WTC11 (cell line): ENCODE measurements around the gene BRMS1. TPM values are rescaled to one million over a fixed set of nuclear protein-coding genes. Genes with fewer than 3 reads are reported as not detected.

ENCODE experiments used
- ATAC-seq: fragments of 200-7000 bp; cut with Tn5 transposase; 2 replicates; pipeline ENCODE4 v1.10.0; 2021; ENCODE audit warnings: mild to moderate bottlenecking, moderate library complexity
- CTCF ChIA-PET: fragments of 300-600 bp; sonication (Branson Sonifier 250); formaldehyde crosslinking; loops from one replicate; lab custom pipeline; 2021; ENCODE audit warnings: antibody characterized with exemption; lab: Charles Lee
- POLR2A ChIA-PET: fragments of 350-600 bp; sonication (Branson Sonifier 250); formaldehyde crosslinking; loops from one replicate; lab custom pipeline; 2021; ENCODE audit warnings: antibody characterized with exemption; lab: Charles Lee
- DNase-seq: peaks from one replicate; pipeline ENCODE4 v3.0.0; 2021; ENCODE audit warnings: low spot score
- H3K27ac Mint-ChIP-seq: 2 replicates; pipeline ENCODE4 v1.8.0; 2021; ENCODE audit warnings: mixed read lengths
- H3K27me3 Mint-ChIP-seq: 2 replicates; pipeline ENCODE4 v1.8.0; 2021; ENCODE audit warnings: low read depth, mild to moderate bottlenecking, moderate library complexity, mixed read lengths
- H3K36me3 Mint-ChIP-seq: 2 replicates; pipeline ENCODE4 v1.8.0; 2021; ENCODE audit warnings: mixed read lengths
- H3K4me1 Mint-ChIP-seq: 2 replicates; pipeline ENCODE4 v1.8.0; 2022; ENCODE audit warnings: mixed read lengths
- H3K4me3 Mint-ChIP-seq: 2 replicates; pipeline ENCODE4 v1.8.0; 2021; ENCODE audit warnings: mild to moderate bottlenecking, moderate library complexity, mixed read lengths
- H3K9me3 Mint-ChIP-seq: 2 replicates; pipeline ENCODE4 v1.8.0; 2021; ENCODE audit warnings: mixed read lengths
- ARID4B ChIP-seq: sonication (generic); formaldehyde crosslinking; IDR thresholded peaks from 2 replicates; pipeline ENCODE4 v1.8.0; 2023; ENCODE audit warnings: missing genetic modification reagents, mild to moderate bottlenecking, borderline replicate concordance
- ATF3 ChIP-seq: sonication (generic); formaldehyde crosslinking; conservative IDR thresholded peaks from 2 replicates; pipeline ENCODE4 v1.8.1; 2022; ENCODE audit warnings: mild to moderate bottlenecking, missing genetic modification reagents
- FOXK1 ChIP-seq: sonication (generic); formaldehyde crosslinking; IDR thresholded peaks from 2 replicates; pipeline ENCODE4 v1.8.0; 2022; ENCODE audit warnings: mild to moderate bottlenecking, moderate library complexity, missing genetic modification reagents
- FOXP1 ChIP-seq: sonication (generic); formaldehyde crosslinking; IDR thresholded peaks from 2 replicates; pipeline ENCODE4 v1.8.0; 2022; ENCODE audit warnings: missing genetic modification reagents, mild to moderate bottlenecking, moderate library complexity, borderline replicate concordance
- GABPB1 ChIP-seq: sonication (generic); formaldehyde crosslinking; IDR thresholded peaks from 2 replicates; pipeline ENCODE4 v1.8.1; 2023; ENCODE audit warnings: mild to moderate bottlenecking, missing genetic modification reagents
- HMGA2 ChIP-seq: fragments of 250-450 bp; sonication (Bioruptor Pico); IDR thresholded peaks from 2 replicates; pipeline ENCODE4 v1.4.0; 2021; ENCODE audit warnings: mild to moderate bottlenecking, moderate library complexity
- MYBL2 ChIP-seq: sonication (generic); formaldehyde crosslinking; IDR thresholded peaks from 2 replicates; pipeline ENCODE4 v1.8.1; 2023; ENCODE audit warnings: mild to moderate bottlenecking, moderate library complexity, missing genetic modification reagents
- NFE2L1 ChIP-seq: sonication (generic); formaldehyde crosslinking; IDR thresholded peaks from 2 replicates; pipeline ENCODE4 v1.8.1; 2023; ENCODE audit warnings: missing genetic modification reagents
- SP1 ChIP-seq: sonication (generic); formaldehyde crosslinking; conservative IDR thresholded peaks from 2 replicates; pipeline ENCODE4 v1.8.1; 2022; ENCODE audit warnings: missing genetic modification reagents
- TEAD1 ChIP-seq: sonication (generic); formaldehyde crosslinking; IDR thresholded peaks from 2 replicates; pipeline ENCODE4 v1.8.0; 2022; ENCODE audit warnings: mild to moderate bottlenecking, missing genetic modification reagents
- USF1 ChIP-seq: sonication (generic); formaldehyde crosslinking; IDR thresholded peaks from 2 replicates; pipeline ENCODE4 v1.8.0; 2022; ENCODE audit warnings: mild to moderate bottlenecking, missing genetic modification reagents
- ZNF121 ChIP-seq: sonication (generic); formaldehyde crosslinking; IDR thresholded peaks from 2 replicates; pipeline ENCODE4 v1.8.0; 2023; ENCODE audit warnings: missing genetic modification reagents
- ZNF232 ChIP-seq: sonication (generic); formaldehyde crosslinking; IDR thresholded peaks from 2 replicates; pipeline ENCODE4 v1.8.0; 2022; ENCODE audit warnings: mild to moderate bottlenecking, missing genetic modification reagents
- total RNA-seq: library from RNA; stranded (reverse); gene quantifications from 3 replicates; pipeline ENCODE4 v1.2.3, GENCODE V29; 2021
- TF ChIP-seq, protein P1 (sequence below): sonication (generic); formaldehyde crosslinking; IDR thresholded peaks from 2 replicates; pipeline ENCODE4 v1.8.1; 2023; ENCODE audit warnings: mild to moderate bottlenecking, missing genetic modification reagents, moderate library complexity
- TF ChIP-seq, protein P2 (sequence below): sonication (generic); formaldehyde crosslinking; IDR thresholded peaks from 2 replicates; pipeline ENCODE4 v1.8.0; 2023; ENCODE audit warnings: mild to moderate bottlenecking, missing genetic modification reagents

Gene BRMS1
- total RNA-seq, 1 experiment from 2014 or later = 44.5 TPM

- ChIA-PET CTCF (interaction anchor here (0.7 to 5.8 kb wide), 40 partner anchors 9 to 607 kb away, joined by 3 to 319 read pairs (median 10); partner anchors contain the start of genes B4GAT1, BRMS1, DPP3 and FIBP), POLR2A (interaction anchor here (0.6 to 2.8 kb wide), 15 partner anchors 9 to 487 kb away, joined by 3 to 20 read pairs (median 6); partner anchors contain the start of genes BRMS1, NPAS4, RIN1 and SLC29A2)
- TF ChIP-seq FOXK1 (no peak), GABPB1 (CRISPR knock-in tag) (0 out of 2 replicates have a peak, but pooled peaks have one; percentile 17), ATF3 (CRISPR knock-in tag) (no peak), SP1 (CRISPR knock-in tag) (peak; percentile 55; the same call in 1 of the 2 replicates), NFE2L1 (CRISPR knock-in tag) (no peak), USF1 (CRISPR knock-in tag) (no peak), ZNF121 (0 out of 2 replicates have a peak, but pooled peaks have one; percentile 13)
- Mint-ChIP-seq H3K27ac (peak overlapping the region; percentile 96), H3K36me3 (peaks cover 2% of the 10 kb centered on the region; the same call in 1 of the 2 replicates), H3K27me3 (peaks cover 5% of the 10 kb centered on the region; the same call in 1 of the 2 replicates), H3K4me1 (peaks cover 25% of the 10 kb centered on the region), H3K9me3 (peaks cover under 1% of the 10 kb centered on the region), H3K4me3 (peak overlapping the region; percentile 87)
- DNase-seq (peak; percentile 78), ATAC-seq (peak; percentile 6)
Measured at GRCh38 chr11:66313321-66314185, 31.4 kb downstream of the BRMS1 start.

- DNase-seq = peak; percentile 100
- Mint-ChIP-seq H3K27me3 (peaks cover 5% of the 10 kb centered on the region; the same call in 1 of the 2 replicates), H3K4me3 (peak overlapping the region; percentile 87), H3K36me3 (no peaks in the 10 kb centered on the region), H3K4me1 (peaks cover 18% of the 10 kb centered on the region), H3K27ac (peak overlapping the region; percentile 99), H3K9me3 (no peaks in the 10 kb centered on the region)
- ChIA-PET POLR2A (interaction anchor here (0.5 to 2.8 kb wide), 20 partner anchors 9 to 170 kb away, joined by 3 to 20 read pairs (median 5); partner anchors contain the start of genes BRMS1, NPAS4, RIN1 and SLC29A2), CTCF (interaction anchor here (0.5 to 5.8 kb wide), 46 partner anchors 9 to 607 kb away, joined by 3 to 319 read pairs (median 8); partner anchors contain the start of genes B4GAT1, BRMS1, DPP3 and FIBP)
- ATAC-seq = peak; percentile 82
- TF ChIP-seq MYBL2 (CRISPR knock-in tag) (no peak), GABPB1 (CRISPR knock-in tag) (peak; percentile 13; the same call in 1 of the 2 replicates)
Measured at GRCh38 chr11:66312549-66313320, 32.2 kb downstream of the BRMS1 start.

DNA sequence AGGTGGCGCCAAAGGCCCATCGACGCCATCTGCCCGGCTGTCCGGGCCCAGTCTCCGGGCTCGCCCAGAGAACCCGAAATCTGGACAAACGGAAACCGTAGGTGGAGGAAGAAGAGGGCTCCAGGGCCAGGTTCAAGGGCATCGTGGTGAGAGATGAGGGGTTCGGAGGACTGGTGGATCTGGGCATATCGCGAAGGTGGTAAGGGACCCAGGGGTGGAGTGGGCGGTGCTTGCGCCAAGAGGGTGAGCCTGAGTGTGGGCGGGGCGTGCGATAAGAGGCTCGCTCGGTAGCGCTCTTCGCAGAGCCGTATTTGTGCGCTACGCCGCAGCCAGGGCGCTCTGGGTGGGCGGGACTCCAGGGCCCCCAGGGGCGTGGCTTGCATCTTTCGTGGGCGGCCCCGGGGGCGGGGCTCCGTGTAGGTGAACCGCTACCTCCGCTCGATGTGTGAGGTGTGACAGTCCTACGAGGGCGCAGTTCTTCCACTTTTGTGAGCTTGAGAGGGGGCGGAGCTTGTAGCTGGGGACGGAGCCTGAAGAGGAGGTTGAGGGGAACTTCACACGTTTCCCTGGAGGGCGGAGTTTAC is 32.8 kb downstream of the BRMS1 start:
- ChIA-PET POLR2A (interaction anchor here (0.5 to 2.8 kb wide), 23 partner anchors 10 to 169 kb away, joined by 3 to 20 read pairs (median 4); partner anchors contain the start of genes BRMS1, NPAS4, RIN1 and SLC29A2), CTCF (interaction anchor here (0.5 to 5.8 kb wide), 53 partner anchors 10 to 710 kb away, joined by 3 to 319 read pairs (median 8); partner anchors contain the start of genes B4GAT1, BRMS1, DPP3 and FIBP)
- peak overlapping the region; percentile 87 for H3K4me3 Mint-ChIP-seq
- H3K9me3 Mint-ChIP-seq = no peaks in the 10 kb centered on the region
- no peaks in the 10 kb centered on the region for H3K36me3 Mint-ChIP-seq
- H3K4me1 Mint-ChIP-seq = peaks cover 13% of the 10 kb centered on the region
- peak overlapping the region; percentile 99 for H3K27ac Mint-ChIP-seq
- peak; percentile 55 for ATAC-seq
- peak; percentile 94 for DNase-seq
- H3K27me3 Mint-ChIP-seq = peaks cover 8% of the 10 kb centered on the region
- TF ChIP-seq, protein P1, sequence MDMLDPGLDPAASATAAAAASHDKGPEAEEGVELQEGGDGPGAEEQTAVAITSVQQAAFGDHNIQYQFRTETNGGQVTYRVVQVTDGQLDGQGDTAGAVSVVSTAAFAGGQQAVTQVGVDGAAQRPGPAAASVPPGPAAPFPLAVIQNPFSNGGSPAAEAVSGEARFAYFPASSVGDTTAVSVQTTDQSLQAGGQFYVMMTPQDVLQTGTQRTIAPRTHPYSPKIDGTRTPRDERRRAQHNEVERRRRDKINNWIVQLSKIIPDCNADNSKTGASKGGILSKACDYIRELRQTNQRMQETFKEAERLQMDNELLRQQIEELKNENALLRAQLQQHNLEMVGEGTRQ (CRISPR knock-in tag) = no peak
- peak; percentile 93 for TF ChIP-seq FOXP1 (CRISPR knock-in tag)
- TF ChIP-seq HMGA2 (CRISPR knock-in tag) = no peak
- peak; percentile 83; the same call in 1 of the 2 replicates for TF ChIP-seq ZNF232 (CRISPR knock-in tag)
- peak; percentile 86 for TF ChIP-seq SP1 (CRISPR knock-in tag)
- TF ChIP-seq ARID4B = peak; percentile 52; the same call in 1 of the 2 replicates
- TF ChIP-seq FOXK1 = 0 out of 2 replicates have a peak, but pooled peaks have one; percentile 58
- 0 out of 2 replicates have a peak, but pooled peaks have one; percentile 26 for TF ChIP-seq TEAD1
- TF ChIP-seq, protein P2, sequence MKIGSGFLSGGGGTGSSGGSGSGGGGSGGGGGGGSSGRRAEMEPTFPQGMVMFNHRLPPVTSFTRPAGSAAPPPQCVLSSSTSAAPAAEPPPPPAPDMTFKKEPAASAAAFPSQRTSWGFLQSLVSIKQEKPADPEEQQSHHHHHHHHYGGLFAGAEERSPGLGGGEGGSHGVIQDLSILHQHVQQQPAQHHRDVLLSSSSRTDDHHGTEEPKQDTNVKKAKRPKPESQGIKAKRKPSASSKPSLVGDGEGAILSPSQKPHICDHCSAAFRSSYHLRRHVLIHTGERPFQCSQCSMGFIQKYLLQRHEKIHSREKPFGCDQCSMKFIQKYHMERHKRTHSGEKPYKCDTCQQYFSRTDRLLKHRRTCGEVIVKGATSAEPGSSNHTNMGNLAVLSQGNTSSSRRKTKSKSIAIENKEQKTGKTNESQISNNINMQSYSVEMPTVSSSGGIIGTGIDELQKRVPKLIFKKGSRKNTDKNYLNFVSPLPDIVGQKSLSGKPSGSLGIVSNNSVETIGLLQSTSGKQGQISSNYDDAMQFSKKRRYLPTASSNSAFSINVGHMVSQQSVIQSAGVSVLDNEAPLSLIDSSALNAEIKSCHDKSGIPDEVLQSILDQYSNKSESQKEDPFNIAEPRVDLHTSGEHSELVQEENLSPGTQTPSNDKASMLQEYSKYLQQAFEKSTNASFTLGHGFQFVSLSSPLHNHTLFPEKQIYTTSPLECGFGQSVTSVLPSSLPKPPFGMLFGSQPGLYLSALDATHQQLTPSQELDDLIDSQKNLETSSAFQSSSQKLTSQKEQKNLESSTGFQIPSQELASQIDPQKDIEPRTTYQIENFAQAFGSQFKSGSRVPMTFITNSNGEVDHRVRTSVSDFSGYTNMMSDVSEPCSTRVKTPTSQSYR (CRISPR knock-in tag) = no peak
